GM12878 (cell line): ENCODE measurements around the gene GNPTAB.
A peak's percentile ranks its signal among the peaks of the same experiment; 100 is the strongest.
"Not testable (repeated sequence)": the region's sequence is repeated elsewhere in the genome, so short reads cannot be mapped to it uniquely, and the experiment has no call there.

Experiments
- BACH1 ChIP-seq: fragments of 450-650 bp; IDR thresholded peaks from 2 replicates; pipeline ENCODE4 v1.6.1; 2017; ENCODE audit warnings: mild to moderate bottlenecking, borderline replicate concordance
- CTCF ChIP-seq, 3 experiments: IDR thresholded peaks in 2 of 3; conservative IDR thresholded peaks in 1 of 3; 2 replicates each; pipeline ENCODE4 v1.5.1; 2011; ENCODE audit warnings: low read depth in 3 of 3, low read length in 3 of 3, mild to moderate bottlenecking in 3 of 3, control low read depth in 2 of 3, moderate library complexity in 2 of 3, inconsistent platforms in 1 of 3, mixed read lengths in 1 of 3; ENCODE audit not compliant: control insufficient read depth in 2 of 3, insufficient read depth in 1 of 3; ENCODE audit errors: extremely low read depth in 1 of 3
- POLR2A ChIP-seq: IDR thresholded peaks from 2 replicates; pipeline ENCODE4 v1.6.1; 2011; ENCODE audit warnings: low read depth, mild to moderate bottlenecking, low read length
- POLR2AphosphoS5 ChIP-seq: IDR thresholded peaks from 2 replicates; pipeline ENCODE4 v1.6.1; 2011; ENCODE audit warnings: mild to moderate bottlenecking, low read length, inconsistent platforms
- RB1 ChIP-seq: fragments of 450-650 bp; formaldehyde crosslinking; IDR thresholded peaks from 2 replicates; pipeline ENCODE4 v1.6.1; 2017; ENCODE audit warnings: mild to moderate bottlenecking, borderline replicate concordance
- REST ChIP-seq: IDR thresholded peaks from 2 replicates; pipeline ENCODE4 v1.6.1; 2012; ENCODE audit warnings: mild to moderate bottlenecking, low read depth, low read length
- SIN3A ChIP-seq: IDR thresholded peaks from 2 replicates; pipeline ENCODE4 v1.6.1; 2012; ENCODE audit warnings: low read depth, low read length, improper control_type of control experiment
- SIX5 ChIP-seq: IDR thresholded peaks from 2 replicates; pipeline ENCODE4 v1.6.1; 2011; ENCODE audit warnings: mild to moderate bottlenecking, low read depth, low read length, moderate library complexity; ENCODE audit not compliant: severe bottlenecking
- TAF1 ChIP-seq: IDR thresholded peaks from 2 replicates; pipeline ENCODE4 v1.6.1; 2011; ENCODE audit warnings: mild to moderate bottlenecking, low read depth, low read length, borderline replicate concordance
- TCF12 ChIP-seq: IDR thresholded peaks from 2 replicates; pipeline ENCODE4 v1.6.1; 2011; ENCODE audit warnings: low read depth, mild to moderate bottlenecking, low read length
- ZNF24 ChIP-seq: fragments of 450-650 bp; IDR thresholded peaks from 2 replicates; pipeline ENCODE4 v1.6.1; 2017; ENCODE audit warnings: antibody characterized with exemption, mild to moderate bottlenecking
- ZNF274 ChIP-seq: IDR thresholded peaks from one replicate; pipeline ENCODE4 v1.8.0; 2011; ENCODE audit not compliant: insufficient read length, insufficient read depth
- TF ChIP-seq, protein P1 (sequence below): IDR thresholded peaks from 2 replicates; pipeline ENCODE4 v1.6.1; 2012; ENCODE audit warnings: low read depth, low read length, improper control_type of control experiment

DNA sequence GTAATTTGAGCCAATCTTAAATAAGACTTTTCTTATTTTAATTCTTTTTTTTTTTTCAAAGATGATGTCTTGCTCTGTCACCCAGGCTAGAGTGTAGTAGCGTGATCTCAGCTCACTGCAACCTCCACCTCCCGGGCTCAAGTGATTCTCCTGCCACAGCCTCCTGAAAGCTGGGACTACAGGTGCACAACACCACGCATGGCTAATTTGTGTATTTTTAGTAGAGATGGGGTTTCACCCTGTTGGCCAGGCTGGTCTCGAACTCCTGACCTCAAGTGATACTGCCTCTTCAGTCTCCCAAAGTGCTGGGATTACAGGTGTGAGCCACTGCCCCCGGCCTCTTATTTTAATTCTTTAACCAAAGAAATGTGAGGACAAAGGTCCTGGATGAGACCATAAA lies 25.9 kb upstream of the GNPTAB start:
- not testable (repeated sequence) for TF ChIP-seq SIN3A; SIX5; TAF1; CTCF (IDR thresholded peaks at IDR 0.05 in 2 of 3, conservative IDR thresholded peaks at IDR 0.05 in 1 of 3; ENCODE audit: control insufficient read depth in 2 of 3, extremely low read depth in 1 of 3, insufficient read depth in 1 of 3, low read depth in 3 of 3, low read length in 3 of 3); POLR2AphosphoS5; ZNF24; RB1; REST; ZNF274; POLR2A; BACH1
- TF ChIP-seq, protein P1, sequence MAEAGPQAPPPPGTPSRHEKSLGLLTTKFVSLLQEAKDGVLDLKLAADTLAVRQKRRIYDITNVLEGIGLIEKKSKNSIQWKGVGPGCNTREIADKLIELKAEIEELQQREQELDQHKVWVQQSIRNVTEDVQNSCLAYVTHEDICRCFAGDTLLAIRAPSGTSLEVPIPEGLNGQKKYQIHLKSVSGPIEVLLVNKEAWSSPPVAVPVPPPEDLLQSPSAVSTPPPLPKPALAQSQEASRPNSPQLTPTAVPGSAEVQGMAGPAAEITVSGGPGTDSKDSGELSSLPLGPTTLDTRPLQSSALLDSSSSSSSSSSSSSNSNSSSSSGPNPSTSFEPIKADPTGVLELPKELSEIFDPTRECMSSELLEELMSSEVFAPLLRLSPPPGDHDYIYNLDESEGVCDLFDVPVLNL, result not testable (repeated sequence)
- TF ChIP-seq TCF12, result peak; percentile 78
